CD4-positive, alpha-beta T cell (primary cell): Measurements from ENCODE around the gene PTPRN2. TPM values are rescaled to one million over a fixed set of nuclear protein-coding genes. Genes with fewer than 3 reads are reported as not detected.

Experiments used
- ATAC-seq: fragments of 200-7000 bp; cut with Tn5 transposase; one replicate; pipeline ENCODE4 v1.10.0; 2022; ENCODE audit warnings: mild to moderate bottlenecking; ENCODE audit not compliant: poor library complexity
- CTCF ChIA-PET: fragments of 350-600 bp; sonication (Branson Sonifier 250); formaldehyde crosslinking; loops from one replicate; lab custom pipeline; 2021; ENCODE audit warnings: antibody characterized with exemption, inconsistent platforms; lab: Charles Lee
- POLR2A ChIA-PET: fragments of 350-600 bp; sonication (Branson Sonifier 250); formaldehyde crosslinking; loops from one replicate; lab custom pipeline; 2021; ENCODE audit warnings: antibody characterized with exemption, inconsistent platforms; lab: Charles Lee
- DNase-seq, 14 experiments: peaks; one replicate each; pipeline ENCODE4 v3.0.0-alpha.2; 2013 to 2020; ENCODE audit warnings: mixed read lengths in 2 of 14
- H3K27ac ChIP-seq, 2 donors: one replicate each; pipeline versions ENCODE4 v1.5.1 to v1.7.0; 2013; ENCODE audit warnings: low read length in 2 of 2, low read depth in 1 of 2, mild to moderate bottlenecking in 1 of 2
- H3K27me3 ChIP-seq, 2 experiments: 1 replicate in 1 of 2; 2 replicates in 1 of 2; pipeline versions ENCODE4 v1.6.1 to v1.7.0; 2013; ENCODE audit warnings: low read length in 2 of 2, control low read depth in 1 of 2, mild to moderate bottlenecking in 1 of 2, moderate library complexity in 1 of 2; ENCODE audit not compliant: insufficient read depth in 2 of 2, control insufficient read depth in 1 of 2
- H3K36me3 ChIP-seq: one replicate; pipeline ENCODE4 v1.6.1; 2013; ENCODE audit warnings: low read length, control low read depth; ENCODE audit not compliant: insufficient read depth
- H3K4me1 ChIP-seq: one replicate; pipeline ENCODE4 v1.6.1; 2013; ENCODE audit warnings: low read length, control low read depth; ENCODE audit not compliant: insufficient read depth
- H3K4me3 ChIP-seq: one replicate; pipeline ENCODE4 v1.5.1; 2013; ENCODE audit warnings: mild to moderate bottlenecking, low read length, moderate library complexity
- H3K9me3 ChIP-seq, 2 experiments: 1 replicate in 1 of 2; 2 replicates in 1 of 2; pipeline versions ENCODE4 v1.6.1 to v1.7.0; 2013; ENCODE audit warnings: low read length in 2 of 2, mild to moderate bottlenecking in 2 of 2, control low read depth in 1 of 2, moderate library complexity in 1 of 2; ENCODE audit not compliant: control insufficient read depth in 1 of 2, insufficient read depth in 1 of 2
- H3K27ac Mint-ChIP-seq: one replicate; pipeline ENCODE4 v1.8.0; 2020; ENCODE audit warnings: mixed read lengths
- H3K27me3 Mint-ChIP-seq: one replicate; pipeline ENCODE4 v1.8.0; 2021; ENCODE audit warnings: mixed read lengths
- H3K36me3 Mint-ChIP-seq: one replicate; pipeline ENCODE4 v1.8.0; 2021; ENCODE audit warnings: low read depth, mixed read lengths
- H3K4me1 Mint-ChIP-seq: one replicate; pipeline ENCODE4 v1.8.0; 2021; ENCODE audit warnings: low read depth, mixed read lengths
- H3K4me3 Mint-ChIP-seq: one replicate; pipeline ENCODE4 v1.8.0; 2020; ENCODE audit warnings: mild to moderate bottlenecking, mixed read lengths
- H3K9me3 Mint-ChIP-seq: one replicate; pipeline ENCODE4 v1.8.0; 2020; ENCODE audit warnings: mixed read lengths
- intact Hi-C, 2 experiments: fragments of 100-400 bp; cut with DNase I in 1 of 2; cut with micrococcal nuclease in 1 of 2; formaldehyde crosslinking; loops; one replicate each; pipeline versions ENCODE4 v1.15.1 to v1.9.0; 2023 to 2025; cut with DNase I, micrococcal nuclease
- total RNA-seq, 174 experiments: library from RNA in 2 of 174; stranded (reverse) in 2 of 174; gene quantifications; one replicate each; pipeline ENCODE4 v1.2.3 and lab custom pipeline; 2021 to 2026
- TF ChIP-seq, protein P1 (sequence below): fragments of 200-600 bp; IDR thresholded peaks from one replicate; pipeline ENCODE4 v1.8.0; 2022; ENCODE audit warnings: antibody characterized with exemption, mild to moderate bottlenecking

PTPRN2 gene
- total RNA-seq, 2 experiments from 2014 or later, result 0.34 to 0.44 TPM

DNA sequence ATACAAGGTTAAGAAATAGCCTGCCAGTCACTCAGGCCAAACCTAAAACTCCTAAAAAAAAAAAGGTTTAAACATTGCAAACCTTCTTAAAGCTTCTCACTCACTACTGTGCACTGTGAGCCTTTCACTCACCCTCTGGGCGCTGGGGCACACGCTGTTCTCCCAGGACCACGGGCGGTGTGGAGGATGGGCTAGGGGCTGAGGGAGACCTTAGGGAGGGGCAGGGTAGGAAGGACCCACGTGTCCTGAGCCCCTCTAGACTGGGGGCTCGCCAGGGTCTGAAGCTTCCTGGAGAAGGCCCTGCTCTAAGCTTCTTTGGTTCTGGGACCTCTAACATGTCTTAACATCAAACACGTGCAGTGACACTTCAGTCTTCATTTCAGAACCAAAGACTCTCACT is 681.0 kb downstream of the PTPRN2 start:
- ChIA-PET POLR2A (no interaction called here), CTCF (no interaction called here)
- intact Hi-C loops, result no loop called here
- no peaks in the 10 kb centered on the region for H3K36me3 Mint-ChIP-seq
- H3K9me3 Mint-ChIP-seq, result no peaks in the 10 kb centered on the region
- Histone ChIP-seq H3K4me3 (no peak overlapping the region), H3K27me3 (no peaks in the 10 kb centered on the region), H3K36me3 (no peaks in the 10 kb centered on the region), H3K9me3 (peaks cover 0 to 19% of the 10 kb centered on the region in 2 experiments), H3K27ac (no peak overlapping the region), H3K4me1 (no peaks in the 10 kb centered on the region)
- H3K27ac Mint-ChIP-seq, result no peak overlapping the region
- H3K27me3 Mint-ChIP-seq, result no peaks in the 10 kb centered on the region
- no peak for ATAC-seq
- peaks cover 17% of the 10 kb centered on the region for H3K4me1 Mint-ChIP-seq
- H3K4me3 Mint-ChIP-seq, result no peak overlapping the region
- TF ChIP-seq, protein P1, sequence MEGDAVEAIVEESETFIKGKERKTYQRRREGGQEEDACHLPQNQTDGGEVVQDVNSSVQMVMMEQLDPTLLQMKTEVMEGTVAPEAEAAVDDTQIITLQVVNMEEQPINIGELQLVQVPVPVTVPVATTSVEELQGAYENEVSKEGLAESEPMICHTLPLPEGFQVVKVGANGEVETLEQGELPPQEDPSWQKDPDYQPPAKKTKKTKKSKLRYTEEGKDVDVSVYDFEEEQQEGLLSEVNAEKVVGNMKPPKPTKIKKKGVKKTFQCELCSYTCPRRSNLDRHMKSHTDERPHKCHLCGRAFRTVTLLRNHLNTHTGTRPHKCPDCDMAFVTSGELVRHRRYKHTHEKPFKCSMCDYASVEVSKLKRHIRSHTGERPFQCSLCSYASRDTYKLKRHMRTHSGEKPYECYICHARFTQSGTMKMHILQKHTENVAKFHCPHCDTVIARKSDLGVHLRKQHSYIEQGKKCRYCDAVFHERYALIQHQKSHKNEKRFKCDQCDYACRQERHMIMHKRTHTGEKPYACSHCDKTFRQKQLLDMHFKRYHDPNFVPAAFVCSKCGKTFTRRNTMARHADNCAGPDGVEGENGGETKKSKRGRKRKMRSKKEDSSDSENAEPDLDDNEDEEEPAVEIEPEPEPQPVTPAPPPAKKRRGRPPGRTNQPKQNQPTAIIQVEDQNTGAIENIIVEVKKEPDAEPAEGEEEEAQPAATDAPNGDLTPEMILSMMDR, result no peak
- DNase-seq, result no peak

DNA sequence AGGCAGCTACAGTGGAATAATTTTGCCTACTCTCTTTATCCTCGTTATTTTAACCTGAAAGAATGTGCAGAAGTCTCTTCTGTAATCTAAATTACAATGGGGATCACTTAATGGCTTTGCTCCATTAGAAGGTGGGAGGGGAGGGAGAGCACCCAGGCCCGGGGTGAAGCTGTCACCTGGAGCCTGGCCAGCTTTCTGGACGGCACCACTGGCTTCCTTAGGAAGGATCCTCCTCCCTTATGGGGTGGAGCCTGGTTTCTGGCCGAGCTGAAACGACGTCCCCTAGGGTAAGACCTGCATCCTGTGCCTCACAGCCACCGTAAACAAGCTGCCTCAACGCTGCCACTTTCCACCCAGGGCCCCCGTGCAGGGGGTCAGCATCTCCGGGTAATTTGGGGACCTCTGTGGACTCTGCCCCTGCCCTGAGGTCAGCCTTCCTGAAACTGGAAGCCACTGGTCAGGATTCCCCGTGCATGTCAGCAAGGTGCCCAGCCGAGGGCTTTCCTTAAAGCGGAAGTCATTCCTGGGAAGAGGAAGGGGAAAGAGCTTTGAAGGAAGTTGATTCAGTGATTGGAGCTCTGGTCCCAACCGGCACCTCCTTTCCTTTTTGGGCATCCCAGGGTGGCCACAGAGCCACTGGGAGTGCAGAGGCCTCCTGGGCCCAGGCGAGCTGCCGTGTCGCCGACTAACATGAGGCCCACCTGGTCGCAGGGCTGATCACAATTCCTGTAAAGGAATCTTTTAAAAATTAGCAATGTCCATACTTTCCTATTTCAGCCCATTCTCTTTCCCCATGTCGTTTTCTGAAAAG is 681.8 kb downstream of the PTPRN2 start:
- no peaks in the 10 kb centered on the region for H3K9me3 Mint-ChIP-seq
- ATAC-seq (no peak), DNase-seq (no peak)
- no peaks in the 10 kb centered on the region for H3K36me3 ChIP-seq
- no peaks in the 10 kb centered on the region for H3K27me3 ChIP-seq
- peaks cover 0 to 19% of the 10 kb centered on the region in 2 experiments for H3K9me3 ChIP-seq
- H3K4me1 ChIP-seq, result no peaks in the 10 kb centered on the region
- no peak overlapping the region for H3K4me3 Mint-ChIP-seq
- no peaks in the 10 kb centered on the region for H3K27me3 Mint-ChIP-seq
- no peak overlapping the region for H3K27ac ChIP-seq
- H3K4me3 ChIP-seq, result no peak overlapping the region
- intact Hi-C loops, result no loop called here
- ChIA-PET CTCF (no interaction called here), POLR2A (no interaction called here)
- H3K36me3 Mint-ChIP-seq, result no peaks in the 10 kb centered on the region
- TF ChIP-seq, protein P1, result no peak
- peaks cover 17% of the 10 kb centered on the region for H3K4me1 Mint-ChIP-seq
- no peak overlapping the region for H3K27ac Mint-ChIP-seq

DNA sequence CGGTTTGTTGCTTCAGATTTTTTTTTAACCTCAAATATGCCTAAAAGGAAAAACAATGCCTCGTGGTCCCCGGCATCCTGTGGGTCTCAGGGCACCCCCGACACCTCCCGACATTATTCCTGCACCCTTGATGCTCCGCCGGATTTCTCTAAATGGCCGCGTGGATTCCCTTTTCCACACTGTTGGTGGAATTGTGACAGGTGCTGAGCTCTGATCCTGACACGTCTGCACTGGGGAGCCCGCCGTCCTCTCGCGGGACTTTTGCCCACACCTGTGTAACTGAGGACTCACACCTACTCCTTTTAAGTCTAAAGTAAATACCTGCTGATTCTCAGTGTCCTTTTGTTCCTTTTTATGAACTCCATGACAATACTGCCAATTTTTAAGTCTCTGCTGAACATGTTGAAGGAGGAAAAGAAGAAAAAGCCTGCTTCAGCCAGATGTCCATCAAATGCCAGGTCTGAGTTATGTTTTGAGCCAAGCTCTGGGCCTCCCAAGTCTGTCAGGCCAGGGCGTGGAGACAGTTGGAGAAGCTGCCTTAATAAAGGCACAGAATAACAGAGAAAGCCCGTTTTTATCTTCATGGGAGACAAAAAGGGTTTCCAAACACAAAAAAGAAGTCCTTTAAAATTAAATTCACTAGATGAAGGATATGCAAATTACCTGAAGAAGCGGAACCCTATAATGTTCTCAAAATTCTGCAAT is 682.6 kb downstream of the PTPRN2 start:
- H3K4me1 ChIP-seq, result no peaks in the 10 kb centered on the region
- no peak for DNase-seq
- ATAC-seq, result peak; percentile 14
- H3K36me3 Mint-ChIP-seq, result no peaks in the 10 kb centered on the region
- TF ChIP-seq, protein P1, result no peak
- ChIA-PET POLR2A (no interaction called here), CTCF (no interaction called here)
- H3K4me1 Mint-ChIP-seq, result peaks cover 17% of the 10 kb centered on the region
- no peak overlapping the region for H3K4me3 Mint-ChIP-seq
- H3K27ac ChIP-seq, result no peak overlapping the region
- H3K4me3 ChIP-seq, result no peak overlapping the region
- H3K27me3 Mint-ChIP-seq, result no peaks in the 10 kb centered on the region
- peak overlapping the region; percentile 42 for H3K27ac Mint-ChIP-seq
- H3K27me3 ChIP-seq, result no peaks in the 10 kb centered on the region
- H3K36me3 ChIP-seq, result no peaks in the 10 kb centered on the region
- H3K9me3 Mint-ChIP-seq, result no peaks in the 10 kb centered on the region
- peaks cover 0 to 12% of the 10 kb centered on the region in 2 experiments for H3K9me3 ChIP-seq
- intact Hi-C loops, result no loop called here
